Urinary bladder (tissue), 4 donors: Measurements from ENCODE around the gene MTCL1. TPM values are rescaled to one million over a fixed set of nuclear protein-coding genes. Genes with fewer than 3 reads are reported as not detected.

Experiments
- DNase-seq: peaks from one replicate; pipeline ENCODE4 v3.0.0-alpha.2; 2015; ENCODE audit errors: extremely low spot score
- H3K27ac ChIP-seq: one replicate; pipeline ENCODE4 v1.5.1; 2013; ENCODE audit warnings: low read depth, mild to moderate bottlenecking, moderate library complexity
- H3K36me3 ChIP-seq: one replicate; pipeline ENCODE4 v1.6.1; 2013; ENCODE audit warnings: mild to moderate bottlenecking, moderate library complexity; ENCODE audit not compliant: insufficient read depth
- H3K4me1 ChIP-seq: one replicate; pipeline ENCODE4 v1.6.1; 2013; ENCODE audit warnings: mild to moderate bottlenecking, moderate library complexity; ENCODE audit not compliant: insufficient read depth
- H3K4me3 ChIP-seq: one replicate; pipeline ENCODE4 v1.5.1; 2013; ENCODE audit warnings: low read depth, low read length
- WGBS: extraction: QIAGEN DNeasy Blood & Tissue Kit; methylation state at CpG from one replicate; pipeline ENCODE4 v1.1.7; 2013; 5-methylcytosine and 5-hydroxymethylcytosine counted together
- polyA plus RNA-seq: library from polyadenylated mRNA; stranded (reverse); fragments of 200-250 nt; gene quantifications from one replicate; pipeline ENCODE4 v1.2.3, GENCODE V29; 2013
- total RNA-seq: library from RNA; depleted of rRNA; stranded (reverse); fragments of >200 nt; gene quantifications from one replicate; pipeline ENCODE4 v1.2.3, GENCODE V29; 2014
- donor health status: healthy with polysubstance abuse.
- donor health status: healthy.

Gene MTCL1
- total and polyA plus RNA-seq, 2 donors = 16.6 to 24.2 TPM

- Histone ChIP-seq H3K27ac (no peak overlapping the region), H3K36me3 (no peaks in the 10 kb centered on the region), H3K4me3 (no peak overlapping the region), H3K4me1 (no peaks in the 10 kb centered on the region)
- 95% methylated on average over 34 of the region's 34 CpGs for WGBS
- no peak for DNase-seq
Observed at GRCh38 chr18:8856769-8857393, 151.5 kb downstream of the MTCL1 start.

DNA sequence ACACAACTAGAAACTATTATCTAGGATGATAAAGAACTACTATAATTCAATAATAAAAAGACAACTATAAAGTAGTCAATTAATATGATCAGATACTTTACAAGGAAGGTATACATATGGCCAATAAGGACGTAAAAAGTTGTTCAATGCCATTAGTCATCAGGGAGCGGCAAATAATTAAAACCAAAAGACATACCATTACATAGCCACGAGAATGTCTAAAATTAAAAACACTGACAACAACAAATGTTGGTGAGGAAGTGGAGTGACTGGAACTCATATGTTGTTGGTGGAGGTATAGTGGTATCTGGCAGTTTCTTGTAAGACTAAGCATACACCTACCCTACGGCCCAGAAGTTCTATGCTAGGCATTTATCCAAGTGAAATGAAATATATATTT lies 152.4 kb downstream of the MTCL1 start:
- H3K27ac ChIP-seq = no peak overlapping the region
- 91% methylated on average over 4 of the region's 4 CpGs for WGBS
- H3K4me3 ChIP-seq = no peak overlapping the region
- H3K4me1 ChIP-seq = no peaks in the 10 kb centered on the region
- DNase-seq = no peak
- no peaks in the 10 kb centered on the region for H3K36me3 ChIP-seq

GRCh38 chr18:8858888-8859511 lies 153.6 kb downstream of the MTCL1 start:
- WGBS = 20% methylated on average over 1 of the region's 1 CpG
- no peak overlapping the region for H3K4me3 ChIP-seq
- H3K27ac ChIP-seq = no peak overlapping the region
- H3K36me3 ChIP-seq = no peaks in the 10 kb centered on the region
- DNase-seq = no peak
- H3K4me1 ChIP-seq = no peaks in the 10 kb centered on the region

GRCh38 chr18:8860845-8861642 lies 155.7 kb downstream of the MTCL1 start:
- Histone ChIP-seq H3K27ac (no peak overlapping the region), H3K4me3 (no peak overlapping the region), H3K4me1 (no peaks in the 10 kb centered on the region), H3K36me3 (no peaks in the 10 kb centered on the region)
- no peak for DNase-seq
- WGBS = 87% methylated on average over 6 of the region's 6 CpGs

- WGBS = 92% methylated on average over 3 of the region's 3 CpGs
- Histone ChIP-seq H3K36me3 (no peaks in the 10 kb centered on the region), H3K4me1 (no peaks in the 10 kb centered on the region), H3K4me3 (no peak overlapping the region), H3K27ac (no peak overlapping the region)
- DNase-seq = no peak
Observed at GRCh38 chr18:8863427-8863826, 158.1 kb downstream of the MTCL1 start.

DNA sequence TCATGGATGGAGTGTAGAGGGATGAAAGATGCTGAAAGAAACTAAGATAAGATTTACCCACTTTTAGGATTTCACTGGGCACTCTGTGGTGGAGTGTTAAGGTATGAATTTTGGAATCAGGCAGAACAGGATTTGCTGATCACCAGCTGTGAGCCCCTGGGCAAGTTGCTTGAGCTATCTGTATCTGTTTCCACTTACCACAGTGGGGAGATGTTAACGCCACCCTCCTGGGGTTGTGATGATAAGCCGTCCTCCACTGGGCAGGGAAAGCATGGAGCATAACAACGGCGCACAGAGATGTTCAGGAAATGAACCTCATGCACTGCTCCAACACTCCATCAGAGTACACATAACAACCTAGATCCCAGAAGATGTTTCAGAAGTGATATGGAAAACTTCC lies 160.6 kb downstream of the MTCL1 start:
- H3K4me3 ChIP-seq = no peak overlapping the region
- WGBS = 85% methylated on average over 4 of the region's 4 CpGs
- no peaks in the 10 kb centered on the region for H3K4me1 ChIP-seq
- no peak for DNase-seq
- no peaks in the 10 kb centered on the region for H3K36me3 ChIP-seq
- no peak overlapping the region for H3K27ac ChIP-seq

DNA sequence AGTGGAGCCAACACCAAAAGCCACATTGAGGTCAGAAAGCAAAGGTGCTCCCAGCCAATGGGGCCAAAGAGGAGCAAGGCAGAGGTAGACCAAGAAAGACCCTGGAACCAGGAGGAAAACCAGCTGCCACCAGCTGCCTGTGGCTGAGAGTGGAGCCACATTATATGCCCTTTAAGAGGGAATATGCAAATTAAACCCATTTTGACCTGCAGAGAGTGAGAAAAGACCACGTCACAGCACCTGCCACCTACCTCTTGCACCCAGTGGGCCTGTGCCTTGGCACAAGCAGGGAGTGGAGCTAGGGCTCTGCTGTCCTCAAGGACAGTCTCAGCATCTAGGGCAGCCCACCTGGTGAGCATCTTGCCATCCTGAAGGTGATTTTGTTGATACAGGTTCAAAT lies 161.3 kb downstream of the MTCL1 start:
- Histone ChIP-seq H3K4me3 (no peak overlapping the region), H3K36me3 (no peaks in the 10 kb centered on the region), H3K27ac (no peak overlapping the region), H3K4me1 (no peaks in the 10 kb centered on the region)
- no peak for DNase-seq
- 86% methylated on average over 1 of the region's 1 CpG for WGBS

GRCh38 chr18:8868276-8868675 lies 162.9 kb downstream of the MTCL1 start:
- no peaks in the 10 kb centered on the region for H3K36me3 ChIP-seq
- DNase-seq = no peak
- H3K4me3 ChIP-seq = no peak overlapping the region
- no peak overlapping the region for H3K27ac ChIP-seq
- 84% methylated on average over 4 of the region's 4 CpGs for WGBS
- H3K4me1 ChIP-seq = no peaks in the 10 kb centered on the region

GRCh38 chr18:8868779-8869415 lies 163.5 kb downstream of the MTCL1 start:
- H3K4me3 ChIP-seq = no peak overlapping the region
- H3K4me1 ChIP-seq = no peaks in the 10 kb centered on the region
- no peaks in the 10 kb centered on the region for H3K36me3 ChIP-seq
- WGBS = 87% methylated on average over 2 of the region's 2 CpGs
- H3K27ac ChIP-seq = no peak overlapping the region
- no peak for DNase-seq

- Histone ChIP-seq H3K27ac (no peak overlapping the region), H3K36me3 (no peaks in the 10 kb centered on the region), H3K4me1 (no peaks in the 10 kb centered on the region), H3K4me3 (no peak overlapping the region)
- WGBS = 88% methylated on average over 5 of the region's 5 CpGs
- DNase-seq = no peak
Observed at GRCh38 chr18:8869696-8870095, 164.3 kb downstream of the MTCL1 start.

DNA sequence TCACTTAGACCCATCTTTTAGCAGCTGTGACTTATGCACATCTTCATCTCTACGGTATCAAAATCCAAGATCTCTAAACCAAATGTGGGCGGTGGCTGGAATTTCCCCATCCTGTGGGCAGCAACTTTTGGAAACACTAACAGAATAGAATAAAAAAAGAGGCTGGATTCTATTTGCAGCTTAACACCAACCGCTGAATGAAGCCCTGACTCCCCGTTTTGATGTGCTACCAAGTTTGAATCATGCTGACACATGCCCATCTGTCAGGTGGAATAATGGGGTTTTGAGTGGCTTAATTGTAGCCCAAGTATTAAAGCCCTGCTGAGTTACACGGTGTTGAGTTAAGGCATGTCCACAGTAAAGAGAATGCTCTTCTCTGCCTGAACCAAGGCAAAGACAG lies 165.2 kb downstream of the MTCL1 start:
- no peaks in the 10 kb centered on the region for H3K36me3 ChIP-seq
- no peak overlapping the region for H3K27ac ChIP-seq
- WGBS = 84% methylated on average over 5 of the region's 5 CpGs
- no peak overlapping the region for H3K4me3 ChIP-seq
- no peak for DNase-seq
- H3K4me1 ChIP-seq = no peaks in the 10 kb centered on the region

DNA sequence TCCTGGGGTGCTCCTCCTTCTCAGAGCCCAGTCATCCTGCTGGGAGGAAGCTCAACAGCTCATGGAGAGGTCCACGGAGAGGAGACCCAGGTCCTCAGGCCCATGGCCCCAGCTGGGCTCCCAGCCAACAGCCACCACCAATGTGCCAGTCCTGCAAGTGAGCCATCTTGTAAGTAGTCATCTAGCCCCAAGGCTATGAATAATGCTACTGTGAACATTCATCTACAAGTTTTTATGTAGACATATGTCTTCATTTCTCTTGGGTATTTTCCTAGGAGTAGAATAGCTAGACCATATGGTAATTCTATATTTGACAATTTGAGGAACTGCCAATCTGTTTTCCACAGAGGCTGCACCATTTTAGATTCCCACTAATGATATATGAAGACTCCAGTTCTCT lies 166.1 kb downstream of the MTCL1 start:
- no peak overlapping the region for H3K27ac ChIP-seq
- no peak for DNase-seq
- 82% methylated on average over 1 of the region's 1 CpG for WGBS

GRCh38 chr18:8874872-8875271 lies 169.5 kb downstream of the MTCL1 start:
- no peak overlapping the region for H3K4me3 ChIP-seq
- no peaks in the 10 kb centered on the region for H3K36me3 ChIP-seq
- H3K4me1 ChIP-seq = no peaks in the 10 kb centered on the region
- no peak for DNase-seq
- H3K27ac ChIP-seq = no peak overlapping the region
- WGBS = 73% methylated on average over 7 of the region's 7 CpGs

More for the DNA sequence above, 166.1 kb downstream of the MTCL1 start:
- no peak overlapping the region for H3K4me3 ChIP-seq
- H3K4me1 ChIP-seq = no peaks in the 10 kb centered on the region
- H3K36me3 ChIP-seq = no peaks in the 10 kb centered on the region

GRCh38 chr18:8876887-8877286 lies 171.5 kb downstream of the MTCL1 start:
- Histone ChIP-seq H3K4me3 (no peak overlapping the region), H3K36me3 (no peaks in the 10 kb centered on the region), H3K27ac (no peak overlapping the region), H3K4me1 (no peaks in the 10 kb centered on the region)
- DNase-seq = no peak
- WGBS = 83% methylated on average over 5 of the region's 5 CpGs
